WERI-Rb-1 (cell line): ENCODE data around the gene PKNOX2.

ENCODE experiments used
- DNase-seq: peaks from one replicate; pipeline ENCODE4 v3.0.0-alpha.2; 2020
- H3K27ac ChIP-seq: fragments of 250-450 bp; sonication (Bioruptor Pico); 2 replicates; pipeline ENCODE4 v1.5.1; 2020; ENCODE audit warnings: mild to moderate bottlenecking, moderate library complexity
- H3K27me3 ChIP-seq: fragments of 250-450 bp; sonication (Bioruptor Pico); 2 replicates; pipeline ENCODE4 v1.5.1; 2021; ENCODE audit warnings: mild to moderate bottlenecking, low read depth, moderate library complexity; ENCODE audit not compliant: insufficient read depth, severe bottlenecking
- H3K36me3 ChIP-seq: fragments of 250-450 bp; sonication (Bioruptor Pico); 2 replicates; pipeline ENCODE4 v1.5.1; 2020; ENCODE audit warnings: mild to moderate bottlenecking, moderate library complexity
- H3K4me3 ChIP-seq: 2 replicates; pipeline ENCODE4 v1.5.1; 2011; ENCODE audit warnings: low read depth, mild to moderate bottlenecking, control low read depth, low read length
- H3K9me3 ChIP-seq: fragments of 250-450 bp; sonication (Bioruptor Pico); 2 replicates; pipeline ENCODE4 v1.5.1; 2021; ENCODE audit warnings: mild to moderate bottlenecking, moderate library complexity; ENCODE audit not compliant: severe bottlenecking
- TF ChIP-seq, protein P1 (sequence below): IDR thresholded peaks from 2 replicates; pipeline ENCODE4 v1.5.1; 2011; ENCODE audit warnings: low read depth, mild to moderate bottlenecking, control low read depth, inconsistent platforms, low read length

The PKNOX2 gene

DNA sequence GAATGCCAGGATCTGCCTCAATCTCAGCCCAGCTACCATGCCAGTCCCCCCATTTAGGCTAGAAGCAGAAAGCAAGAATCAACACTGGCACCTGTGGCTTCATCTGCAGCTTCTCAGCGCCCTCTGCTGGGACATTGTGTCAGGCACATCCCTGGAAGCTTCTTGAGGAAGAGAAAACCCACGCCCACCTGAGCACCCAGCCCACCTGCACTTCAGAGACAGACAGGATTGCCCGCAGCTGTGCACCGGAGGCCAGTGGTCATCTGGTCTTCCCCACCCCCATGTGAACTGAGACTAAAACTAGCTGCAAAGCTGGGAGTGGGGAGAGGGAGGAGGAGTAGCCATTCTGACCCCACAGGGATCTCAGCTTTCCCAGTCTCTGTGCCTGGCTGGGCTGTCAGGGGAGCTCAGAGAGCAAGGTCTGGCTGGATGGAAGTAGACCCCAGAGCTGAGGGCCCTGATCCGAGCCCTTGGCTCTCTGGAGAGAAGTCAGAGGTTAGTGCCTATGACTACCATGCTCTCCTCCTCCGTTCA lies 264.7 kb downstream of the PKNOX2 start:
- peak; percentile 81 for DNase-seq
- no peak overlapping the region for H3K4me3 ChIP-seq
- no peak overlapping the region for H3K27ac ChIP-seq
- H3K36me3 ChIP-seq = no peaks in the 10 kb centered on the region
- TF ChIP-seq, protein P1, sequence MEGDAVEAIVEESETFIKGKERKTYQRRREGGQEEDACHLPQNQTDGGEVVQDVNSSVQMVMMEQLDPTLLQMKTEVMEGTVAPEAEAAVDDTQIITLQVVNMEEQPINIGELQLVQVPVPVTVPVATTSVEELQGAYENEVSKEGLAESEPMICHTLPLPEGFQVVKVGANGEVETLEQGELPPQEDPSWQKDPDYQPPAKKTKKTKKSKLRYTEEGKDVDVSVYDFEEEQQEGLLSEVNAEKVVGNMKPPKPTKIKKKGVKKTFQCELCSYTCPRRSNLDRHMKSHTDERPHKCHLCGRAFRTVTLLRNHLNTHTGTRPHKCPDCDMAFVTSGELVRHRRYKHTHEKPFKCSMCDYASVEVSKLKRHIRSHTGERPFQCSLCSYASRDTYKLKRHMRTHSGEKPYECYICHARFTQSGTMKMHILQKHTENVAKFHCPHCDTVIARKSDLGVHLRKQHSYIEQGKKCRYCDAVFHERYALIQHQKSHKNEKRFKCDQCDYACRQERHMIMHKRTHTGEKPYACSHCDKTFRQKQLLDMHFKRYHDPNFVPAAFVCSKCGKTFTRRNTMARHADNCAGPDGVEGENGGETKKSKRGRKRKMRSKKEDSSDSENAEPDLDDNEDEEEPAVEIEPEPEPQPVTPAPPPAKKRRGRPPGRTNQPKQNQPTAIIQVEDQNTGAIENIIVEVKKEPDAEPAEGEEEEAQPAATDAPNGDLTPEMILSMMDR = peak; percentile 93
- H3K9me3 ChIP-seq = no peaks in the 10 kb centered on the region
- H3K27me3 ChIP-seq = no peaks in the 10 kb centered on the region

DNA sequence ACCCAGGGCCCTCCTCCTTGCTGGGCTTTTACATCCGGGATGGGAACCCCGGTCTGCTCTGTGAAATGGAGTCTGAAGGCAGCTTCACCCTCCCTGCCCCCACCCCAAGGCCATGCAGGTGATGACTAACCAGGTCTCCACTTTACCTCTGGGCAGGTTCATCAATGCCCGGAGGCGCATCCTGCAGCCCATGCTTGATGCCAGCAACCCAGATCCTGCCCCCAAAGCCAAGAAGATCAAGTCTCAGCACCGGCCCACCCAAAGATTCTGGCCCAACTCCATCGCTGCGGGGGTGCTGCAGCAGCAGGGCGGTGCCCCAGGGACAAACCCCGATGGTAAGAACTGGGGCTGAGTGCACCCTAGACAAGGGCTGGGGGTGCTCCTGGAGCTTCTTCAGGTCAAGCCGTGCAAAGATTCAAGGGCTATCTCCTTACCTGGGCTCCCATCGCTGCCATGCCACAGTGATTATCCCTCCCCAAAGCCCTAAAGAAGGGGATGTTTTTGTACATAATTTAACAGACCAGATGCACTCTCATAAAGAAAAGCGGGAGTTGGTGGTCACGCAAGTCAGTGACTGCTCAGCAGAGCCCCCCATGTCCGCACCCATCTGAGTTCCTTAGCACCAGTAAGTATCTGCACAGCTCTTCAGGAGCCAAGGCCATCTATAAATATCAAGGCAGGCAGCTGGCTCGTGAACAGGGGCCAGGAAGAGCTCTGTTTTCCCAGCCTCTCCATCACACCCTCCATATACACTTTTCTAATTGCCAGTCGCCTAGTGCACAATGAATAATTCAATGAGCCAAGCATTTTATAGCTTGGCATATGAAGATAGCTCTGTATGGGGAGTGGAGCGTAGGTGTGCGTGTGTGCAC lies 265.5 kb downstream of the PKNOX2 start:
- no peak for DNase-seq
- TF ChIP-seq, protein P1 = no peak
- H3K4me3 ChIP-seq = no peak overlapping the region
- H3K27me3 ChIP-seq = no peaks in the 10 kb centered on the region
- no peak overlapping the region for H3K27ac ChIP-seq
- H3K9me3 ChIP-seq = no peaks in the 10 kb centered on the region
- H3K36me3 ChIP-seq = no peaks in the 10 kb centered on the region

DNA sequence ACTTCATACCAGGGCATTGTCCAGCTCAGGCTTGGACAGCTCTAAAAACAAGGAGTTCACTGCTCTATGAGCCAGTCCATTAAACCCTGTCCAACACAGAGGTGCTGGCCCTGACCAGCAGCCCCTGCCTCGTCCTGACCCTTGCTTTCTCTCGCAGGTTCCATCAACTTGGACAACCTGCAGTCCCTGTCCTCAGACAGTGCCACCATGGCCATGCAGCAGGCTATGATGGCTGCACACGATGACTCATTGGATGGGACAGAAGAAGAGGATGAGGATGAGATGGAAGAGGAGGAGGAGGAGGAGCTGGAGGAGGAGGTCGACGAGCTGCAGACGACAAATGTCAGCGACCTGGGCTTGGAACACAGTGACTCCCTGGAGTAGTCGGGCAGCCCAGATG lies 266.5 kb downstream of the PKNOX2 start:
- TF ChIP-seq, protein P1 = no peak
- H3K36me3 ChIP-seq = no peaks in the 10 kb centered on the region
- peak overlapping the region; percentile 71 for H3K27ac ChIP-seq
- H3K4me3 ChIP-seq = no peak overlapping the region
- DNase-seq = peak; percentile 42
- no peaks in the 10 kb centered on the region for H3K27me3 ChIP-seq
- no peaks in the 10 kb centered on the region for H3K9me3 ChIP-seq

DNA sequence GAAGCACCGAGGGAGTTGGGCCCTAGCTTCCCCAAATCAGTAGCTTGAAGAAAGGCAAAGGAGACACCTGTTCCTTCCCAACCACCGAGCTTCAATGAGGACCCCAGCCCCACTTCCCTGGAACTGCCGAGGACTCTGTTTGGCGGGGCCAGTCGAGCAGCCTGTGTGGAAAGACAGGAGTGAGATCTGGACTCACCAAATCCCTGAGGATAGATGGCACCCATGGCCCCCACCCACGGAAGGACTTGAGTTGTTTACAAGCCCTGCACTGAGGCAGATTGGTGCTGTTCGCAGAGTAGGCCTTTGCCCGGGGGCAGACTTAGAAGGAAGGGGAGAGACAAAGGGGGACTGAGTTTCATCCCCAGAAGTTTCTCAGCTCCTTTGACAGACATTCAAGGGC lies 266.9 kb downstream of the PKNOX2 start:
- peak; percentile 78 for DNase-seq
- TF ChIP-seq, protein P1 = no peak
- no peaks in the 10 kb centered on the region for H3K9me3 ChIP-seq

DNA sequence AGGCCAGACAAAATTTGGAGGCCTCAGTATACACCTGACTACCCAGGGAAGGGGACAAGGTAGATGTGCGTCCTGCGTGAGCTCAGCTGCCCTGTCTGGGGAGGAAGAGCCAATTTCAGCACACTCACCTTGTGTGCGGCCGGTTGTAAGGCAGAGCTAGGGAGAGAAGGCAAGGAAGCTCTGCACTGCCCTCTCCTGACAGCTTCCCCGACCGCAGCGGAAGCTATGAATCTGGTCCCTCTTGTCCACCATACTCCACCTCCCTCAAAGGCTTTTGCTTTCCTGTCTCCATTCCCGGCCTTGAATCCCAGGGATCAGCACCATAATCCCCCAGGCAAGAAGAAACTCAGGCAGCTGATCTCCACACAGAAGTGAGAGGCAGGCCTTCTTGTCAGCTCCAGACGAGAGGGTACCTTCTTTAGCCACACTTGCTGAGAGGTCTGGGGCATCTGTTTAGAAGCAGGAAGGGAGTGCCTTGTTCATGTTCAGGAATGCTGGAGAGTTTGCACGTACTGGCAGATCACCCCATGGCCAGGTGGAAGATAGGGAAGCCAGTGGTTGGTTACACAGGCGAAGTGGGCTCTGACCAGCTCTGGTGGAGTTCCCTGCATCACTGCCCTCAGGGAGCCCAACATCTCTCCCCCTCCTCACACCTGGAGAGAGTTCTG lies 269.0 kb downstream of the PKNOX2 start:
- Histone ChIP-seq H3K36me3 (no peaks in the 10 kb centered on the region), H3K9me3 (no peaks in the 10 kb centered on the region), H3K27me3 (no peaks in the 10 kb centered on the region), H3K27ac (no peak overlapping the region; the same call in 1 of the 2 replicates), H3K4me3 (no peak overlapping the region)
- TF ChIP-seq, protein P1 = peak; percentile 94
- DNase-seq = peak; percentile 89

More for the DNA sequence above, 266.9 kb downstream of the PKNOX2 start:
- Histone ChIP-seq H3K4me3 (no peak overlapping the region), H3K27me3 (no peaks in the 10 kb centered on the region), H3K36me3 (no peaks in the 10 kb centered on the region), H3K27ac (peak overlapping the region; percentile 71)
